HG03060 (cell line): ENCODE measurements around the gene EDAR.

Experiments
- ATAC-seq: cut with Tn5 transposase; IDR thresholded peaks from one replicate; pipeline ENCODE4 v1.9.1; 2021; ENCODE audit warnings: low read depth, moderate number of reproducible peaks; ENCODE audit not compliant: unreplicated experiment

Gene EDAR

GRCh38 chr2:108988796-108989713 lies at the start of gene EDAR:
EDAR (minus strand) TSS chr2:108989220; CDS start chr2:108931014, 58,206 bp downstream.
- no peak for ATAC-seq

GRCh38 chr2:109033171-109033570 lies 44.2 kb upstream of the EDAR start:
- ATAC-seq, result no peak

DNA sequence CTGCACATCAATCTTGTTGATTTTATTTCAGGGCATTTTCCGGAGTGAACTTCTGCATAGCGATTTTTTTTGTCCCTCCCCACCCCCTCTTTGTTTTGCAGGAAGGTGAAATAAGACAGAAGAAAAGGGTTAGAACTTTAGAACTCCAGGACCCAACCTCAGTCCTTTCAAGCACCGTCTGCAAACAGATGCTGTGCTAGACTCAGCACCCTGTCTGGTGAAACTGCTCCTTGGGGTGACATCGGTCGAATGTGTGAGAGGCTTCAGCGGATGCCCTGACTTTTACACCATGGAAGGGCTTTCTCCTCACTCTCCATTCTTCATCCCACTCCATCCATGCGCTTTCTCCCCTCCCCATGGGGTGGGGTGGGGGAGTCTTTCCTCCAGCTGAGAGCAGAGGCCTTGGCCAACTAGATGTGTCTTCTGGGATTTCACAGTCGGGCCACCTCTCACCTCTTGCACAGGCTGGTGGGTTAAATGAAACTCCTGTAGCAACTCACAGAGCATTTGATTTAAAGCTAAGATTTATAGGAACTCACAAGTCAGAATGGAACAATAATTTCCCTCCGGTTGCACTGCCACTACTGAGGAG lies 43.3 kb upstream of the EDAR start:
- ATAC-seq, result no peak

DNA sequence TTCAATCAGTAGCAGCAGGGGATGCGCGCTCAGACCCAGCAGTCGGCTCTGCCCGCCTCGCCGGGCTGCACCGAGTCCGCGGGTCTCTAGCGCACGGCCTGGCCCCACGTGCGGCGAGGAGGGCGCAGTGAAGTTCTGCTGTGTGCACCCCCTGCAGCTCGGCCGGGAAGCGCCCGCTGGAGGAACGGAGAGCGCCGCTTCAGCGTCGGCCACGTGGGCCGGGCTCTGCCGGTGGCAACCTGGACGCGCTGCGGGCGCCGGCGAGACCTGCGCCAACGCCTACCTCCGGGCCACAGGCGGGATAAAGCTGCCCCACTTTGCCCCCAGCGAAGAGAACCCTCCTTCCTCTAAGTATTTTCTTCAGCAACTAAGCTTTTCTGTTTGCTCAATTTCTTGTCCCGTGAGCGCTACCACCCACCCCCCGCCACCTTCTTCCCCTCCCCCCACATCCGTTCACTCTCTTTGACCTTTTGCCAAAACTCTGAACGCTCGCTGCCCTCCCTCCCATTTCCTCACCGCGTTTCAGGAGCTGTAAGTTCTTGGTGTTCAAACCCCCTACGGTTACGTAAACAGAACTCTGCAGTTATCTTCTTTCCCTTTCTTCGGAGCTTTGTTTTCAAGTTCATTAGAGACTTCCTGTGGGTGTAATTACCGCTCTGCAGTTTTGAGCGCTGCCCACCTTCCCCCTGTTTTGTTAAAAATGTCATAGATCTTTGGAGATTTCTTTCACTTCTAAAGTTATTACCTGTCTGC lies 42.6 kb upstream of the EDAR start:
- ATAC-seq, result no peak

DNA sequence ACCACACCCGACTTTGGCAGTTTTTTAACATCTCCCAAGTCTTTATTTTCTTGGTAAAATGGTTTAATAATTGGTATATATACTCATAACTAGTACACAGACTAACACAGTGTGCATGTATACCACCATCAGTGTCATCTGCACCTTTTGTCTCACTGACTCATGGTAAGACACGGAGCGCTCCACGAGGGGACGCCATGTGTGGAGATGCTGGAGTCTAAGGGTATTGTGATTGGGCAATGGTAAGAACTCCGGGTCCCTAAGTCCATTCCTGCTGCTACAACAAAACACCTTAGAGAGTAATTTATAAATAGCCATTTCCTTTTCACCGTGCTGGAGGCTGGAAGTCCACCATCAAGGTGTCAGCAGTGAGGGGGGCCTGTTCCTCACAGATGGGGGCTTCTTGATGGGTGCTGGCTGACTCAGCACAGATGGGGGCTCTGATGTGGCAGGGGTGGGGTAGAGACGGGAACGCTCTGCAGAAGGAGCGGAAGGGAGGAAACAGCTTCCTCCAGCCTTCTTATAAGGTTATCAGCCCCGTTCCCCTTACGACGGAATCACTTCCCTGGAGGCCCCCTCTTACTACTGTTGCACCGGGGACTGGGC lies 42.0 kb upstream of the EDAR start:
- no peak for ATAC-seq

- no peak for ATAC-seq
These were observed 40.6 kb upstream of the EDAR start for GRCh38 chr2:109029490-109030201.

- ATAC-seq, result no peak
These were observed 39.9 kb upstream of the EDAR start for GRCh38 chr2:109028738-109029489.

GRCh38 chr2:109028277-109028676 lies 39.3 kb upstream of the EDAR start:
- no peak for ATAC-seq

DNA sequence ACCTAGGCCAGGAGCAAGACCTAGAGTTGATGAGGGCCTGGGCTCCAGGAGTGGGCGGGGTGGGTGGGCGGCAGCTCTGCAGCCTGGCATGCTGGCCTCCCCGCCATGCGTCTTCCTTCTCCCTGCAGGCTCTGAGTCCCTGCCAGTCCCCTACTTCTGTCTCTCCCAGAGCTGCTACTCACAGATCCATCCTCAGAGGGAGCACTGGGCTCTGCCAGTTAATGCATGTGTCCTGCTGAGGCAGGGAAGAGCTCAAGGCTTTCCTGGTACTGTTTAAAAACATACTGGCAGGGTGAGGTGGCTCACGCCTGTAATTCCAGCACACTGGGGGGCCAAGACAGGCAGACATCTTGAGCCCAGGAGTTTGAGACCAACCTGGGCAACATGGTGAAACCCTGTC lies 38.7 kb upstream of the EDAR start:
- ATAC-seq, result no peak

- no peak for ATAC-seq
These were observed 35.5 kb upstream of the EDAR start for GRCh38 chr2:109024477-109024876.

DNA sequence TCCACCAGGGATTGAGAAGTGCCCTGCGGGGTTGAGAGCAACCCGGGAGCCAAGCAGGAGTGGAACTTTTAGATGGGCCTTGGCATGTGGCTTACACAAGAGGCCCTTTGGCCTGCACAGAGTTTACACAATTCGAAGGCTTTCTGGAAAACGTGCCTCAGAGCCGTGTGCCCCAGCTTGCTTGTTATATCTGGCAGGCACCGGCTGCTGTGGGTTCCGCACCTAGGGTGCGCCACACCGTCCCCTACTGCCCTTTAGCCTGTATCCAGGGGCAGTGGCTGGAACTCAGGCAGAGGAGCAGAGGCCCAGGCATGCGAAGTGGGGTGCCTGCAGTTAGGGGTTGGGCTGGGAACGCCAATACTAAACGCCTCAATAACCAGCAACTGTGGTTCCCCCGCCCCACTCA lies 32.9 kb upstream of the EDAR start:
- ATAC-seq, result no peak

- no peak for ATAC-seq
These were observed 31.2 kb upstream of the EDAR start for GRCh38 chr2:109020217-109020637.

DNA sequence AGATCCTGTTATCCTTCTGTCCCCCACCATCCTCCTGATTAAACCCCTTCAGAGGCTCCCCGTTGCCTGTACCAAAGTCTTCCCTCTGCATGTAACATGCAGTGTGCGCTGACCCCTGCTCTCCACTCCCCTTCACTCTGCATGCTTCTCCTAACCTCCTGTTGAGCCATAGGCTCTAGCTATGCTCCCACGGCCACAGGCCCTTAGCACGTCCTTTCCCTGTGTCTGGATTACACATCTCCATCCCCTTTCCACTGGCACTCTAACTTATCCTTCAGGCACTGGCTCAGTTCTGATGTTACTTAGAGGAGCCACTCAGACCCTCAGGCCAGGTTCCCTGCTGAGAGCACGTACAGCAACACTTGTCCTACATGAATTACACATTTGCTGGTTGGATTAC lies 29.4 kb upstream of the EDAR start:
- no peak for ATAC-seq

- no peak for ATAC-seq
These were observed 28.0 kb upstream of the EDAR start for GRCh38 chr2:109017017-109017416.

DNA sequence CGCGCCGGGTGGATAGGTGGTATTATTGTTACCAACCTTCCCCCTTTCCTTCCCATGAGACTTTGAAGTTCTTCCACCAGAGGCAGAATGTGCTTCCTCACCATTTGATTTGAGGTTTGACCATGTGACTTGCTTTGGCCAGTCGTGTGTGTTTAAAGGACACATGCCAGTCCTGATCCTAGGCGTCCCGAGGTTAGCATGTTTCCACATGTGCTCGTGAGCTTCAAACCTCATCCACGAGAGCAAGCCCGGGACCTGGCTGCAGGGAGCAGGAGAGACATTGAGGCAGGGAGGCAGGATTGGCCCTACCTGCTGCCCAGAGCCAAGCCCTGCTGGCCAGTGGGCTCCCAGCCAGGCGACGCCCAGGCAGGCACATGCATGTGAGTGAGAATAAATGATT lies 27.4 kb upstream of the EDAR start:
- ATAC-seq, result no peak

GRCh38 chr2:109014476-109014875 lies 25.5 kb upstream of the EDAR start:
- no peak for ATAC-seq

DNA sequence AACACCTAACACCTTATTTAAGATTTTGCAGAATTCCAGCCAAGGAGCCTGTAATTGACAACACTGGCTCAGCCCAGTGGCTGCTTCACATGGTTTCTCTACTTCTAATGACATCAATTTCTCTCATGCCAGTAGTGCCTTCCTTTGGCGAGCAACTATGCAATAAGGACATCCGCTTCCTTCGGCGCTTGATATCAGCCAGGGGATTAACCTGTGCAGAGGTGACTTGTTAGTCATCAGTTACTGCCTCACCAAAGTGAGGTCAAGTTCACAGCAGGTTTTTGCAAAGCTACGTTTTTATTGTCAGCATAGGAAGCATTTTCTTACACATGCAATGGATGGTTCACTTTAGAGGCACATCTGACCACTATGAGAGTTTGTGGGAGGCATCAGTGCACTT lies 24.0 kb upstream of the EDAR start:
- no peak for ATAC-seq

- ATAC-seq, result no peak
These were observed 21.0 kb upstream of the EDAR start for GRCh38 chr2:109009920-109010610.

- no peak for ATAC-seq
These were observed 18.0 kb upstream of the EDAR start for GRCh38 chr2:109006971-109007370.
